ENCODE data around the gene SPTLC3. TPM values are rescaled to one million over a fixed set of nuclear protein-coding genes. Genes with fewer than 3 reads are reported as not detected.

The SPTLC3 gene
- polyA plus RNA-seq, 3 donors: 0.01 TPM; not detected in 2

- H3K36me3 Mint-ChIP-seq: no peaks in the 10 kb centered on the region
- Histone ChIP-seq H4K20me1 (ENCODE audit: insufficient read depth, low read length) (no peaks in the 10 kb centered on the region), H3K27ac (ENCODE audit: low read depth in 1 of 2, low read length in 2 of 2) (no peak overlapping the region), H3K79me2 (ENCODE audit: insufficient read depth, low read length) (no peaks in the 10 kb centered on the region), H3K4me1 (ENCODE audit: control insufficient read depth in 1 of 2, insufficient read depth in 2 of 2, low read length in 2 of 2) (no peaks in the 10 kb centered on the region), H3K27me3 (ENCODE audit: control insufficient read depth in 2 of 2, insufficient read depth in 2 of 2, low read length in 2 of 2) (no peaks in the 10 kb centered on the region), H3K4me2 (replicated peaks; ENCODE audit: extremely low read depth, low read length, poor library complexity, severe bottlenecking) (no peak overlapping the region), H3K4me3 (replicated peaks in 1 of 3; ENCODE audit: low read depth in 2 of 3, low read length in 3 of 3) (no peak overlapping the region), H3K9me3 (replicated peaks in 1 of 2; ENCODE audit: control insufficient read depth in 1 of 2, insufficient read depth in 1 of 2, low read length in 2 of 2) (no peaks in the 10 kb centered on the region), H3K36me3 (replicated peaks in 1 of 2; ENCODE audit: control insufficient read depth in 1 of 2, insufficient read depth in 2 of 2, low read length in 2 of 2) (no peaks in the 10 kb centered on the region), H3K9ac (ENCODE audit: insufficient read depth, low read length, poor library complexity, severe bottlenecking) (no peak overlapping the region), H2AFZ (ENCODE audit: insufficient read depth, low read depth, low read length, poor library complexity, severe bottlenecking) (no peak overlapping the region)
- intact Hi-C loops (cut with micrococcal nuclease): loop anchor here in 1 of 2 donors (10.0 kb wide), 2 partner anchors 176 to 1426 kb away; no protein-coding TSS in a partner anchor
- H3K9me3 Mint-ChIP-seq: peaks cover 0 to 3% (median 0%) of the 10 kb centered on the region in 7 donors
- 92% methylated on average over 1 of the region's 2 CpGs for WGBS (ENCODE audit: insufficient coverage)
- peaks cover 0 to 2% (median 0%) of the 10 kb centered on the region in 3 donors for H3K27me3 Mint-ChIP-seq (ENCODE audit: low read depth in 3 of 3)
- DNase-seq: no peak
- no peaks in the 10 kb centered on the region for H3K4me1 Mint-ChIP-seq
- TF ChIP-seq, protein P1, sequence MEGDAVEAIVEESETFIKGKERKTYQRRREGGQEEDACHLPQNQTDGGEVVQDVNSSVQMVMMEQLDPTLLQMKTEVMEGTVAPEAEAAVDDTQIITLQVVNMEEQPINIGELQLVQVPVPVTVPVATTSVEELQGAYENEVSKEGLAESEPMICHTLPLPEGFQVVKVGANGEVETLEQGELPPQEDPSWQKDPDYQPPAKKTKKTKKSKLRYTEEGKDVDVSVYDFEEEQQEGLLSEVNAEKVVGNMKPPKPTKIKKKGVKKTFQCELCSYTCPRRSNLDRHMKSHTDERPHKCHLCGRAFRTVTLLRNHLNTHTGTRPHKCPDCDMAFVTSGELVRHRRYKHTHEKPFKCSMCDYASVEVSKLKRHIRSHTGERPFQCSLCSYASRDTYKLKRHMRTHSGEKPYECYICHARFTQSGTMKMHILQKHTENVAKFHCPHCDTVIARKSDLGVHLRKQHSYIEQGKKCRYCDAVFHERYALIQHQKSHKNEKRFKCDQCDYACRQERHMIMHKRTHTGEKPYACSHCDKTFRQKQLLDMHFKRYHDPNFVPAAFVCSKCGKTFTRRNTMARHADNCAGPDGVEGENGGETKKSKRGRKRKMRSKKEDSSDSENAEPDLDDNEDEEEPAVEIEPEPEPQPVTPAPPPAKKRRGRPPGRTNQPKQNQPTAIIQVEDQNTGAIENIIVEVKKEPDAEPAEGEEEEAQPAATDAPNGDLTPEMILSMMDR (IDR thresholded peaks at IDR 0.05): no peak
- H3K27ac Mint-ChIP-seq: no peak overlapping the region
- no peak overlapping the region for H3K4me3 Mint-ChIP-seq
These were observed 92.5 kb downstream of the SPTLC3 start for GRCh38 chr20:13101276-13101675.

GRCh38 chr20:13101706-13102105 is 92.9 kb downstream of the SPTLC3 start:
- TF ChIP-seq, protein P1 (IDR thresholded peaks at IDR 0.05): no peak
- Histone ChIP-seq H3K4me2 (replicated peaks; ENCODE audit: extremely low read depth, low read length, poor library complexity, severe bottlenecking) (no peak overlapping the region), H3K27ac (ENCODE audit: low read depth in 1 of 2, low read length in 2 of 2) (no peak overlapping the region), H3K36me3 (replicated peaks in 1 of 2; ENCODE audit: control insufficient read depth in 1 of 2, insufficient read depth in 2 of 2, low read length in 2 of 2) (no peaks in the 10 kb centered on the region), H3K9ac (ENCODE audit: insufficient read depth, low read length, poor library complexity, severe bottlenecking) (no peak overlapping the region), H2AFZ (ENCODE audit: insufficient read depth, low read depth, low read length, poor library complexity, severe bottlenecking) (no peak overlapping the region), H3K27me3 (ENCODE audit: control insufficient read depth in 2 of 2, insufficient read depth in 2 of 2, low read length in 2 of 2) (no peaks in the 10 kb centered on the region), H3K4me3 (replicated peaks in 1 of 3; ENCODE audit: low read depth in 2 of 3, low read length in 3 of 3) (no peak overlapping the region), H4K20me1 (ENCODE audit: insufficient read depth, low read length) (no peaks in the 10 kb centered on the region), H3K4me1 (ENCODE audit: control insufficient read depth in 1 of 2, insufficient read depth in 2 of 2, low read length in 2 of 2) (no peaks in the 10 kb centered on the region), H3K79me2 (ENCODE audit: insufficient read depth, low read length) (no peaks in the 10 kb centered on the region), H3K9me3 (replicated peaks in 1 of 2; ENCODE audit: control insufficient read depth in 1 of 2, insufficient read depth in 1 of 2, low read length in 2 of 2) (no peaks in the 10 kb centered on the region)
- no peaks in the 10 kb centered on the region for H3K36me3 Mint-ChIP-seq
- peak overlapping the region in 1 of 7 donors; percentile 51 for H3K27ac Mint-ChIP-seq
- no peak for DNase-seq
- peaks cover 0 to 3% (median 0%) of the 10 kb centered on the region in 7 donors for H3K9me3 Mint-ChIP-seq
- intact Hi-C loops (cut with micrococcal nuclease): loop anchor here in 1 of 2 donors (10.0 kb wide), 2 partner anchors 177 to 1427 kb away; no protein-coding TSS in a partner anchor
- no peak overlapping the region for H3K4me3 Mint-ChIP-seq
- peaks cover 0 to 3% (median 0%) of the 10 kb centered on the region in 3 donors for H3K27me3 Mint-ChIP-seq (ENCODE audit: low read depth in 3 of 3)
- WGBS (ENCODE audit: insufficient coverage): 100% methylated on average over 3 of the region's 5 CpGs
- no peaks in the 10 kb centered on the region for H3K4me1 Mint-ChIP-seq

Measured in CD14-positive monocyte (primary cell).